ENCODE data around the gene HMGCLL1. TPM values are rescaled to one million over a fixed set of nuclear protein-coding genes. Genes with fewer than 3 reads are reported as not detected.
A peak's percentile ranks its signal among the peaks of the same experiment; 100 is the strongest.

HMGCLL1 gene
- total RNA-seq, 1 donor from 2014 or later, result 0.17 TPM

GRCh38 chr6:55450005-55450404 lies 129.0 kb downstream of the HMGCLL1 start:
- no peak for TF ChIP-seq CTCF (IDR thresholded peaks at IDR 0.05)
- H3K27ac Mint-ChIP-seq (ENCODE audit: unreplicated experiment), result no peak overlapping the region
- H3K9me3 Mint-ChIP-seq (ENCODE audit: low read depth), result no peaks in the 10 kb centered on the region
- peaks cover 3% of the 10 kb centered on the region for H3K4me1 Mint-ChIP-seq (ENCODE audit: low read depth)
- H3K36me3 Mint-ChIP-seq (ENCODE audit: low read depth), result no peaks in the 10 kb centered on the region
- no peak overlapping the region for H3K4me3 Mint-ChIP-seq (ENCODE audit: unreplicated experiment)
- H3K27me3 Mint-ChIP-seq (ENCODE audit: low read depth), result no peaks in the 10 kb centered on the region
- no peak for DNase-seq (ENCODE audit: low spot score)

- H3K27me3 Mint-ChIP-seq (ENCODE audit: low read depth), result no peaks in the 10 kb centered on the region
- H3K36me3 Mint-ChIP-seq (ENCODE audit: low read depth), result no peaks in the 10 kb centered on the region
- peaks cover 3% of the 10 kb centered on the region for H3K4me1 Mint-ChIP-seq (ENCODE audit: low read depth)
- DNase-seq (ENCODE audit: low spot score), result no peak
- H3K9me3 Mint-ChIP-seq (ENCODE audit: low read depth), result no peaks in the 10 kb centered on the region
- TF ChIP-seq CTCF (IDR thresholded peaks at IDR 0.05), result peak; percentile 63
- H3K27ac Mint-ChIP-seq (ENCODE audit: unreplicated experiment), result no peak overlapping the region
- no peak overlapping the region for H3K4me3 Mint-ChIP-seq (ENCODE audit: unreplicated experiment)
Observed at GRCh38 chr6:55449225-55449624, 129.8 kb downstream of the HMGCLL1 start.

GRCh38 chr6:55448451-55448850 lies 130.5 kb downstream of the HMGCLL1 start:
- Mint-ChIP-seq H3K27ac (ENCODE audit: unreplicated experiment) (no peak overlapping the region), H3K36me3 (ENCODE audit: low read depth) (no peaks in the 10 kb centered on the region), H3K4me3 (ENCODE audit: unreplicated experiment) (no peak overlapping the region), H3K4me1 (ENCODE audit: low read depth) (peaks cover 3% of the 10 kb centered on the region), H3K9me3 (ENCODE audit: low read depth) (no peaks in the 10 kb centered on the region), H3K27me3 (ENCODE audit: low read depth) (no peaks in the 10 kb centered on the region)
- no peak for TF ChIP-seq CTCF (IDR thresholded peaks at IDR 0.05)
- no peak for DNase-seq (ENCODE audit: low spot score)

GRCh38 chr6:55447891-55448290 lies 131.1 kb downstream of the HMGCLL1 start:
- TF ChIP-seq CTCF (IDR thresholded peaks at IDR 0.05), result no peak
- Mint-ChIP-seq H3K27me3 (ENCODE audit: low read depth) (no peaks in the 10 kb centered on the region), H3K9me3 (ENCODE audit: low read depth) (no peaks in the 10 kb centered on the region), H3K4me3 (ENCODE audit: unreplicated experiment) (no peak overlapping the region), H3K36me3 (ENCODE audit: low read depth) (no peaks in the 10 kb centered on the region), H3K27ac (ENCODE audit: unreplicated experiment) (no peak overlapping the region), H3K4me1 (ENCODE audit: low read depth) (peaks cover 3% of the 10 kb centered on the region)
- DNase-seq (ENCODE audit: low spot score), result no peak

- no peak for DNase-seq (ENCODE audit: low spot score)
- no peak overlapping the region for H3K27ac Mint-ChIP-seq (ENCODE audit: unreplicated experiment)
Observed at GRCh38 chr6:55445648-55446204, 133.3 kb downstream of the HMGCLL1 start.

More at GRCh38 chr6:55445648-55446204, 133.3 kb downstream of the HMGCLL1 start:
- no peaks in the 10 kb centered on the region for H3K9me3 Mint-ChIP-seq (ENCODE audit: low read depth)
- peaks cover 3% of the 10 kb centered on the region for H3K4me1 Mint-ChIP-seq (ENCODE audit: low read depth)
- no peaks in the 10 kb centered on the region for H3K36me3 Mint-ChIP-seq (ENCODE audit: low read depth)
- H3K4me3 Mint-ChIP-seq (ENCODE audit: unreplicated experiment), result no peak overlapping the region
- peaks cover 6% of the 10 kb centered on the region for H3K27me3 Mint-ChIP-seq (ENCODE audit: low read depth)
- TF ChIP-seq CTCF (IDR thresholded peaks at IDR 0.05), result peak; percentile 97
